Calu3 (cell line): Measurements from ENCODE around the gene UMAD1. TPM values are rescaled to one million over a fixed set of nuclear protein-coding genes. Genes with fewer than 3 reads are reported as not detected.

ENCODE experiments used
- BruUV-seq: library from RNA; stranded (reverse); fragments of 400-500 nt; replicated peaks from 2 replicates; lab custom pipeline; 2021; lab: Mats Ljungman, UMichigan
- CTCF ChIA-PET: fragments of 300-600 bp; sonication (Branson Sonifier 250); formaldehyde crosslinking; loops from one replicate; lab custom pipeline; 2022; ENCODE audit warnings: antibody characterized with exemption; lab: Charles Lee
- DNase-seq: peaks from one replicate; pipeline ENCODE4 v3.0.0; 2022
- H3K27ac Mint-ChIP-seq: one replicate; pipeline ENCODE4 v1.8.0; 2022; ENCODE audit warnings: mixed read lengths; ENCODE audit not compliant: unreplicated experiment
- H3K27me3 Mint-ChIP-seq: one replicate; pipeline ENCODE4 v1.8.0; 2022; ENCODE audit warnings: mixed read lengths; ENCODE audit not compliant: unreplicated experiment
- H3K36me3 Mint-ChIP-seq: one replicate; pipeline ENCODE4 v1.8.0; 2022; ENCODE audit warnings: mild to moderate bottlenecking, moderate library complexity, mixed read lengths; ENCODE audit not compliant: insufficient read depth, unreplicated experiment
- H3K4me1 Mint-ChIP-seq: one replicate; pipeline ENCODE4 v1.8.0; 2022; ENCODE audit warnings: mild to moderate bottlenecking, low read depth, mixed read lengths; ENCODE audit not compliant: unreplicated experiment
- H3K4me3 Mint-ChIP-seq: one replicate; pipeline ENCODE4 v1.8.0; 2022; ENCODE audit warnings: mild to moderate bottlenecking, low read depth, moderate library complexity, mixed read lengths; ENCODE audit not compliant: unreplicated experiment
- H3K9me3 Mint-ChIP-seq: one replicate; pipeline ENCODE4 v1.8.0; 2022; ENCODE audit warnings: low read depth, mixed read lengths; ENCODE audit not compliant: unreplicated experiment
- CTCF ChIP-seq: fragments of 200-600 bp; IDR thresholded peaks from one replicate; pipeline ENCODE4 v1.8.0; 2022; ENCODE audit warnings: antibody characterized with exemption; ENCODE audit not compliant: unreplicated experiment
- intact Hi-C: fragments of 100-400 bp; cut with micrococcal nuclease; formaldehyde crosslinking; loops from one replicate; pipeline ENCODE4 v1.10.0; 2022; ENCODE audit not compliant: unreplicated experiment
- total RNA-seq: library from RNA; stranded (reverse); gene quantifications from 2 replicates; pipeline ENCODE4 v1.2.3, GENCODE V29; 2022

UMAD1 gene
- total RNA-seq, 1 experiment from 2014 or later: 25.2 TPM

- Mint-ChIP-seq H3K4me3 (no peak overlapping the region), H3K9me3 (no peaks in the 10 kb centered on the region), H3K4me1 (peaks cover 22% of the 10 kb centered on the region), H3K27me3 (no peaks in the 10 kb centered on the region), H3K27ac (no peak overlapping the region), H3K36me3 (no peaks in the 10 kb centered on the region)
- CTCF ChIA-PET: interaction anchor here (0.5 to 2.2 kb wide), 22 partner anchors 8 to 615 kb away, joined by 3 to 21 read pairs (median 6); partner anchors contain the start of gene RPA3
- DNase-seq: peak; percentile 66
- peak; percentile 58 for TF ChIP-seq CTCF
- intact Hi-C loops: loop anchor here (1.0 to 5.0 kb wide), 5 partner anchors 80 to 615 kb away; no protein-coding TSS in a partner anchor
- no TSS peak for BruUV-seq
These were observed 40.8 kb downstream of the UMAD1 start for GRCh38 chr7:7681191-7681935.

- Mint-ChIP-seq H3K27me3 (no peaks in the 10 kb centered on the region), H3K4me3 (no peak overlapping the region), H3K36me3 (no peaks in the 10 kb centered on the region), H3K27ac (no peak overlapping the region), H3K4me1 (peaks cover 22% of the 10 kb centered on the region), H3K9me3 (no peaks in the 10 kb centered on the region)
- BruUV-seq: no TSS peak
- intact Hi-C loops: loop anchor here (1.0 to 5.0 kb wide), 6 partner anchors 79 to 614 kb away; no protein-coding TSS in a partner anchor
- CTCF ChIA-PET: interaction anchor here (1.0 to 2.2 kb wide), 17 partner anchors 8 to 614 kb away, joined by 3 to 21 read pairs (median 8); partner anchors contain the start of gene RPA3
- no peak for TF ChIP-seq CTCF
- DNase-seq: no peak
These were observed 41.4 kb downstream of the UMAD1 start for GRCh38 chr7:7681936-7682329.

GRCh38 chr7:7682861-7683260, 42.3 kb downstream of the UMAD1 start:
- H3K4me3 Mint-ChIP-seq: peak overlapping the region; percentile 67
- no peak for TF ChIP-seq CTCF
- CTCF ChIA-PET: interaction anchor here (2.2 kb wide), 1 partner anchor 14 kb away, joined by 19 read pairs; no protein-coding TSS in a partner anchor
- H3K27me3 Mint-ChIP-seq: no peaks in the 10 kb centered on the region
- H3K27ac Mint-ChIP-seq: peak overlapping the region; percentile 90
- H3K9me3 Mint-ChIP-seq: no peaks in the 10 kb centered on the region
- DNase-seq: no peak
- no peaks in the 10 kb centered on the region for H3K36me3 Mint-ChIP-seq
- intact Hi-C loops: loop anchor here (1.0 to 5.0 kb wide), 3 partner anchors 209 to 534 kb away; no protein-coding TSS in a partner anchor
- H3K4me1 Mint-ChIP-seq: peaks cover 22% of the 10 kb centered on the region
- BruUV-seq: no TSS peak

GRCh38 chr7:7686811-7687508, 46.4 kb downstream of the UMAD1 start:
- intact Hi-C loops: no loop called here
- DNase-seq: no peak
- CTCF ChIA-PET: interaction anchor here (1.4 kb wide), 1 partner anchor 9 kb away, joined by 3 read pairs; no protein-coding TSS in a partner anchor
- H3K4me3 Mint-ChIP-seq: no peak overlapping the region
- H3K4me1 Mint-ChIP-seq: peaks cover 15% of the 10 kb centered on the region
- no peaks in the 10 kb centered on the region for H3K9me3 Mint-ChIP-seq
- H3K36me3 Mint-ChIP-seq: no peaks in the 10 kb centered on the region
- no TSS peak for BruUV-seq
- no peak for TF ChIP-seq CTCF
- no peak overlapping the region for H3K27ac Mint-ChIP-seq
- H3K27me3 Mint-ChIP-seq: no peaks in the 10 kb centered on the region
